Liver (tissue), 9 donors: ENCODE results near the gene ARHGAP30. TPM values are rescaled to one million over a fixed set of nuclear protein-coding genes. Genes with fewer than 3 reads are reported as not detected.
"Not testable (repeated sequence)": the region's sequence is repeated elsewhere in the genome, so short reads cannot be mapped to it uniquely, and the experiment has no call there.

Experiments
- DNase-seq: peaks from one replicate; pipeline ENCODE4 v3.0.0-alpha.2; 2017; ENCODE audit warnings: low spot score
- H3K27ac ChIP-seq, 2 donors: one replicate each; pipeline ENCODE4 v1.7.0; 2013; ENCODE audit warnings: inconsistent platforms in 2 of 2, low read length in 2 of 2, control low read depth in 1 of 2, low read depth in 1 of 2, mild to moderate bottlenecking in 1 of 2
- H3K27me3 ChIP-seq, 4 donors: one replicate each; pipeline versions ENCODE4 v1.6.1 to v1.7.0; 2013; ENCODE audit warnings: low read length in 3 of 4, inconsistent platforms in 1 of 4, mild to moderate bottlenecking in 1 of 4, moderate library complexity in 1 of 4; ENCODE audit not compliant: control insufficient read depth in 4 of 4, insufficient read depth in 4 of 4
- H3K36me3 ChIP-seq, 4 donors: one replicate each; pipeline versions ENCODE4 v1.6.1 to v1.7.0; 2013; ENCODE audit warnings: low read length in 3 of 4, mild to moderate bottlenecking in 3 of 4, low read depth in 1 of 4, moderate library complexity in 1 of 4; ENCODE audit not compliant: control insufficient read depth in 4 of 4, insufficient read depth in 3 of 4
- H3K4me1 ChIP-seq, 4 donors: one replicate each; pipeline versions ENCODE4 v1.6.1 to v1.7.0; 2013; ENCODE audit warnings: low read length in 3 of 4, mild to moderate bottlenecking in 3 of 4, moderate library complexity in 1 of 4; ENCODE audit not compliant: control insufficient read depth in 4 of 4, insufficient read depth in 4 of 4
- H3K4me3 ChIP-seq, 3 donors: one replicate each; pipeline versions ENCODE4 v1.6.1 to v1.7.0; 2013; ENCODE audit warnings: low read length in 3 of 3, control low read depth in 1 of 3, low read depth in 1 of 3, mild to moderate bottlenecking in 1 of 3
- H3K9ac ChIP-seq, 2 donors: one replicate each; pipeline ENCODE4 v1.7.0; 2013; ENCODE audit warnings: low read length in 2 of 2, mild to moderate bottlenecking in 2 of 2, moderate library complexity in 2 of 2, control low read depth in 1 of 2, low read depth in 1 of 2
- H3K9me3 ChIP-seq, 4 donors: one replicate each; pipeline versions ENCODE4 v1.6.1 to v1.7.0; 2013; ENCODE audit warnings: low read length in 3 of 4; ENCODE audit not compliant: control insufficient read depth in 4 of 4
- EGR1 ChIP-seq, 2 donors: IDR thresholded peaks; 2 replicates each; pipeline ENCODE4 v1.6.1; 2016 to 2018; ENCODE audit warnings: antibody characterized with exemption in 2 of 2, low read depth in 2 of 2
- FOXA2 ChIP-seq: IDR thresholded peaks from 2 replicates; pipeline ENCODE4 v1.6.1; 2016; ENCODE audit warnings: antibody characterized with exemption
- HNF4A ChIP-seq, 2 donors: conservative IDR thresholded peaks; 2 replicates each; pipeline ENCODE4 v1.6.1; 2016; ENCODE audit warnings: antibody characterized with exemption in 2 of 2, mild to moderate bottlenecking in 2 of 2
- HNF4G ChIP-seq: IDR thresholded peaks from 2 replicates; pipeline ENCODE4 v1.6.1; 2016; ENCODE audit warnings: antibody characterized with exemption
- JUND ChIP-seq, 2 donors: IDR thresholded peaks; 2 replicates each; pipeline ENCODE4 v1.6.1; 2016; ENCODE audit warnings: antibody characterized with exemption in 2 of 2
- MAX ChIP-seq: IDR thresholded peaks from 2 replicates; pipeline ENCODE4 v1.6.1; 2016; ENCODE audit warnings: antibody characterized with exemption
- NR2F2 ChIP-seq: IDR thresholded peaks from 2 replicates; pipeline ENCODE4 v1.6.1; 2016; ENCODE audit warnings: antibody characterized with exemption
- REST ChIP-seq: IDR thresholded peaks from 2 replicates; pipeline ENCODE4 v1.6.1; 2016; ENCODE audit warnings: antibody characterized with exemption, mild to moderate bottlenecking
- RXRA ChIP-seq, 2 donors: IDR thresholded peaks; 2 replicates each; pipeline ENCODE4 v1.6.1; 2017 to 2018; ENCODE audit warnings: antibody characterized with exemption in 2 of 2, mild to moderate bottlenecking in 1 of 2
- SP1 ChIP-seq: IDR thresholded peaks from 2 replicates; pipeline ENCODE4 v1.6.1; 2018; ENCODE audit warnings: antibody characterized with exemption, mild to moderate bottlenecking
- TAF1 ChIP-seq: conservative IDR thresholded peaks from 2 replicates; pipeline ENCODE4 v1.6.1; 2016; ENCODE audit warnings: antibody characterized with exemption, mild to moderate bottlenecking
- YY1 ChIP-seq: IDR thresholded peaks from 2 replicates; pipeline ENCODE4 v1.6.1; 2016; ENCODE audit warnings: antibody characterized with exemption, mild to moderate bottlenecking
- ZBTB33 ChIP-seq: IDR thresholded peaks from 2 replicates; pipeline ENCODE4 v1.6.1; 2016; ENCODE audit warnings: antibody characterized with exemption
- WGBS: extraction: QIAGEN DNeasy Blood & Tissue Kit; methylation state at CpG from one replicate; pipeline ENCODE4 v1.1.7; 2013; 5-methylcytosine and 5-hydroxymethylcytosine counted together
- polyA plus RNA-seq, 2 donors: library from polyadenylated mRNA; stranded (reverse) in 1 of 2; unstranded in 1 of 2; fragments of 200-250 nt in 1 of 2; fragments of >200 nt in 1 of 2; fragmentation: Nextera tagmentation in 1 of 2; extraction: Ambion mirVana in 1 of 2; gene quantifications; one replicate each; pipeline versions ENCODE4 v1.2.1 to v1.2.3, GENCODE V29; 2013 to 2015
- total RNA-seq, 2 donors: library from RNA; depleted of rRNA; stranded (reverse); fragments of >200 nt; gene quantifications; one replicate each; pipeline ENCODE4 v1.2.3, GENCODE V29; 2014
- donor health status: healthy.
- donor health status: healthy.
- donor health status: healthy.
- donor health status: healthy.
- donor health status: healthy.

Gene ARHGAP30
- total and polyA plus RNA-seq, 4 donors = 1.2 to 8.9 (median 5.0) TPM

- not testable (repeated sequence) for H3K4me3 ChIP-seq, H3K9me3 ChIP-seq, H3K9ac ChIP-seq, H3K36me3 ChIP-seq, DNase-seq, H3K27ac ChIP-seq, H3K27me3 ChIP-seq
- H3K4me1 ChIP-seq = peaks cover 11 to 28% (median 18%) of the 10 kb centered on the region in 4 donors
- 93% methylated on average over 12 of the region's 12 CpGs for WGBS
Measured at GRCh38 chr1:161022432-161022831, 47.3 kb downstream of the ARHGAP30 start.

DNA sequence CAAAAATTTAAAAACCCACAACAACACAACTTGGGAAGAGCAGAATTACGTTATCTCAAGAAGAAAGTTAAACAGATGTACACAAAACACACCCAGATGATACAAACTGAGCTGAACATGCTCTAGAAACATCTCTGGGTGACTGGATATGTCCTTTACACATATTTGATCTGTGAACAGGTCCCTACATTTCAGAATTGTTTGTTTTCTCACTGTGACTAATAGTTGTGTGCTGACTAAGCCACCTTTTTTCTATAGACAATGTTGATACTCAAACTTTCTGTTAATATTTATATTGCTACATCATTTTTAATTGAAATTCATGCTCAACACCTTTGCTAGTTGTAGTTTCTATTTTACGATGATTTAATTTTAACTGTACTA, 47.7 kb downstream of the ARHGAP30 start:
- no peak for TF ChIP-seq NR2F2
- no peak for TF ChIP-seq RXRA (IDR thresholded peaks at IDR 0.05)
- no peak for TF ChIP-seq EGR1 (IDR thresholded peaks at IDR 0.05; ENCODE audit: low read depth in 2 of 2)
- TF ChIP-seq REST = no peak
- no peak for TF ChIP-seq YY1
- TF ChIP-seq HNF4G = no peak
- TF ChIP-seq FOXA2 = no peak
- no peak for TF ChIP-seq HNF4A (conservative IDR thresholded peaks at IDR 0.05)
- no peak for TF ChIP-seq MAX
- no peak for TF ChIP-seq SP1
- TF ChIP-seq TAF1 = no peak
- TF ChIP-seq ZBTB33 = peak; percentile 8
- TF ChIP-seq JUND (IDR thresholded peaks at IDR 0.05) = peak in 1 of 2 donors; percentile 11
- WGBS = 85% methylated on average over 2 of the region's 2 CpGs
- no peaks in the 10 kb centered on the region for H3K27me3 ChIP-seq
- peaks cover 11 to 32% (median 18%) of the 10 kb centered on the region in 4 donors for H3K4me1 ChIP-seq
- H3K9ac ChIP-seq = no peak overlapping the region
- H3K4me3 ChIP-seq = no peak overlapping the region
- no peaks in the 10 kb centered on the region for H3K9me3 ChIP-seq
- no peak for DNase-seq
- H3K27ac ChIP-seq = peak overlapping the region; percentile 82 to 92
- H3K36me3 ChIP-seq = no peaks in the 10 kb centered on the region
